HG02884 (cell line): ENCODE results near the gene BBS2.

Experiments used
- ATAC-seq: cut with Tn5 transposase; IDR thresholded peaks from one replicate; pipeline ENCODE4 v1.9.1; 2021; ENCODE audit warnings: mild to moderate bottlenecking, moderate library complexity; ENCODE audit not compliant: unreplicated experiment

BBS2 gene

GRCh38 chr16:56478281-56479049 is 41.4 kb downstream of the BBS2 start:
- no peak for ATAC-seq

- no peak for ATAC-seq
These were observed 42.5 kb downstream of the BBS2 start for GRCh38 chr16:56477096-56477878.

GRCh38 chr16:56475201-56475600 is 44.6 kb downstream of the BBS2 start:
- ATAC-seq, result no peak

GRCh38 chr16:56470666-56471065 is 49.2 kb downstream of the BBS2 start:
- ATAC-seq, result no peak

GRCh38 chr16:56470232-56470631 is 49.6 kb downstream of the BBS2 start:
- no peak for ATAC-seq

- no peak for ATAC-seq
These were observed 50.1 kb downstream of the BBS2 start for GRCh38 chr16:56469748-56470147.

- no peak for ATAC-seq
These were observed 51.0 kb downstream of the BBS2 start for GRCh38 chr16:56468800-56469199.

- ATAC-seq, result no peak
These were observed 53.5 kb downstream of the BBS2 start for GRCh38 chr16:56466344-56466743.

GRCh38 chr16:56463153-56463552 is 56.7 kb downstream of the BBS2 start:
- no peak for ATAC-seq

GRCh38 chr16:56462064-56462796 is 57.6 kb downstream of the BBS2 start:
- ATAC-seq, result no peak

GRCh38 chr16:56460101-56460500 is 59.7 kb downstream of the BBS2 start:
- ATAC-seq, result no peak

GRCh38 chr16:56457927-56458470 is 61.8 kb downstream of the BBS2 start:
- no peak for ATAC-seq

- peak; percentile 35 for ATAC-seq
These were observed 67.8 kb downstream of the BBS2 start for GRCh38 chr16:56451753-56452689.

GRCh38 chr16:56450986-56451752 is 68.7 kb downstream of the BBS2 start, which contains the start of the genes NUDT21 and OGFOD1:
NUDT21 (minus strand) TSS chr16:56451332; CDS start chr16:56451202, 130 bp downstream.
OGFOD1 (plus strand) TSS chr16:56451554; CDS start chr16:56451613, 59 bp downstream.
- ATAC-seq, result peak; percentile 96

- peak; percentile 28 for ATAC-seq
These were observed 69.4 kb downstream of the BBS2 start for GRCh38 chr16:56450275-56450985.

GRCh38 chr16:56448005-56448404 is 71.8 kb downstream of the BBS2 start:
- no peak for ATAC-seq

GRCh38 chr16:56447286-56447685 is 72.5 kb downstream of the BBS2 start:
- no peak for ATAC-seq

GRCh38 chr16:56438038-56438437 is 81.8 kb downstream of the BBS2 start:
- no peak for ATAC-seq

GRCh38 chr16:56436258-56436657 is 83.6 kb downstream of the BBS2 start:
- no peak for ATAC-seq
